COLO668 (cell line): ENCODE results near the gene MEN1.

Source experiments
- DNase-seq: peaks from one replicate; lab custom pipeline; 2025; ENCODE audit not compliant: unreplicated experiment; lab: John Stamatoyannopoulos, UW

The MEN1 gene

DNA sequence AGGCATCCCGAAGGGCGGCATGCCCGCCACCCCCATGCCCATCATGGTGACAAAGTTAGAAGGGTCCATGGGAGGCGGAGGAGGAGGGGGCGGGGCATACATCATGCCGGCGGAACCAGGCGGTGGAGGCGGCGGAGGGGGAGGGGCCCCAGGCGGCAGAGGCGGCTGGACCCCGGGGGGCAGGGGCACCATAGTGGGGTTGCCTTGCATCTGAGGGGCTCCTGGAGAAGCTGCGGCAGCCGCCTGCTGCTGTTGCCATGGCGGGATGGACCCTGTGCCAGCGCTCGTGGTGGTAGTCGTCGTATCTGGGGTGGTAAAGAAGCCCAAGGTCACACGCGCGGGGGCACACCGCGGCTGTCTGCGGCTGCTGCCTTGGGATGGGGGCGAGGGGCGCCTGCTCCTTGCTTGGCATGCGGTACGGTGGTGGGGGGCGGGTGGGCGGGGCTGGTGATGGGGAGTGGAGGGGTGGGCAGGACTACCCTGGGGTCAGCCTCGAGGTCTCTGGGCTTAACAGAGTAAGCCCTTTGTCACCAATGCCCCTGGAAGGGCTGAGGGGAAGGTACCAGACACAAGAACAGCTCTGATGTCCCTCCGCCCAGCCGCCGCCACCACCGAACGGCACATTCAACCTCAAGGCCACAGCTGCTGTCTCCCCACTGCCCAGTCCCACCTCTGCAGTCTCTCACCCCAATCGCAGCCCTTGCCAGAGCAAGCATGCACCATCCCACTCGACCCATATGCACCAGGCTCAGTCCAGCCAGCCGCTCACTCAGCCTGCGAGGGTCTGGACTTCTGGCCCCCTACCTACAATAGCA is 44.3 kb downstream of the MEN1 start:
- DNase-seq: no peak

- no peak for DNase-seq
Observed at GRCh38 chr11:64765291-64765850, 45.0 kb downstream of the MEN1 start.

DNA sequence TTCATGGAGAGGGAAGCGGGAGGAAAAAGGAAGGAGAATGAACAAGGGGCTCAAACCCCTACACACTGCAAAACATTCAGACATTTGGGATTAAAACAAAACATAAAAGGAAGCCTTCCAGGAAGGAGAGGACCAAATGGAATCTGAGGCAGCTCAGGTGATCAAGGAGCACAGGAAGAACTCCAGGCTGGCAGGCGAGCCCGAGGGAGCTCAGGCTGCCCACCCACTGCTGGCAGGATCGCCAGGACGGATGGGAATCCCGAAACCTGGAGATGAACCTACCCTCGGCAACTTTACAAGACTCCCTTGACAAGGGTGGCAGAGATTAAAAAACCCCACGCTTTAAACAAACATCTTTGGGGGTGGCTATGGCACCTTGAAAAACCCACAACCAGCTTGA is 45.6 kb downstream of the MEN1 start:
- DNase-seq: no peak

GRCh38 chr11:64764040-64764611 is 46.2 kb downstream of the MEN1 start:
- no peak for DNase-seq

DNA sequence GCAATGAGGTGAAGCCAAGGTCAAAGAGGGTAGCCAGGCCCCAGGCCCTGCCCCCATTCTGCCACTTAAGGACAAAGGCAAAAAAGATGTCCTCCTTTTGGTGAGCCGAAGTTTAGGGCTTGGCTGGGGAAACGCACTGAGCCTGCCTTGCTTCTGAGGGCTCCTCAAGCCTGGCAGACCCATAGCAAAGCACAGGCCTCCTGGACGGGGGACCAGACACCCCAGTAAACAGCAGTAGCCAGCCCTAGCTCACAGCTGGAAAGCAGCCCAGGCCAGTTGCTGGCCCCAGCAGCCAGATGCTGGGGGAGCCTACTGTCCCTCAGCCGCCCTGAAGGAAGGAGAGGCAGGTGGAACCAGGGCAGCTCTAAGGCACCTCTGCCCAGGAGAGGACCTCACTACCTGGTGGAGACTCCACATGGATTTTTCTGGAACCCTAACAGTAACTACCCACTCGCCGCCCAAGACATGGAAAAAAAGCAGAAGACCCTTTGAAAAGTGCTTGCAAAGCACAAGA is 46.8 kb downstream of the MEN1 start:
- DNase-seq: no peak

- DNase-seq: no peak
Observed at GRCh38 chr11:64762674-64763525, 47.5 kb downstream of the MEN1 start.

DNA sequence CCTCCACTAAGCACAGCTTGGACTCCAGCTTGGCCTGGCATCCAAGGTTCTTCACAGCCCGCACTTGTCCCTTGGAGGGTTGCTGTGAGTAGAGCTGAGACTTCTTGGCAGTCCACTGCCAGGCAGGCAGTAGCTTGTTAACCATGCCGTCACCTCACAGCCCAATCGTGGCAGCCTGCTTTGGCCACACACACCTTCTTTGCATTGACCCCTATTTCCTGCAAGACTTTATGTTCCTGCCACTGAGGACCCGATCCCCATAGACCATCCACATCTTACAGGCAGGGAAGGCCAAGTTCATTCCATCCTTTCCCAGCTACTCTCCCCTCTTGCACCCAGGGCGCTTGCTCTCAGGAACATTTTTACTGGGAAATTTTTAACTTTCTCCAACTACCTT is 48.1 kb downstream of the MEN1 start:
- DNase-seq: no peak

- no peak for DNase-seq
Observed at GRCh38 chr11:64760759-64761420, 49.5 kb downstream of the MEN1 start.

DNA sequence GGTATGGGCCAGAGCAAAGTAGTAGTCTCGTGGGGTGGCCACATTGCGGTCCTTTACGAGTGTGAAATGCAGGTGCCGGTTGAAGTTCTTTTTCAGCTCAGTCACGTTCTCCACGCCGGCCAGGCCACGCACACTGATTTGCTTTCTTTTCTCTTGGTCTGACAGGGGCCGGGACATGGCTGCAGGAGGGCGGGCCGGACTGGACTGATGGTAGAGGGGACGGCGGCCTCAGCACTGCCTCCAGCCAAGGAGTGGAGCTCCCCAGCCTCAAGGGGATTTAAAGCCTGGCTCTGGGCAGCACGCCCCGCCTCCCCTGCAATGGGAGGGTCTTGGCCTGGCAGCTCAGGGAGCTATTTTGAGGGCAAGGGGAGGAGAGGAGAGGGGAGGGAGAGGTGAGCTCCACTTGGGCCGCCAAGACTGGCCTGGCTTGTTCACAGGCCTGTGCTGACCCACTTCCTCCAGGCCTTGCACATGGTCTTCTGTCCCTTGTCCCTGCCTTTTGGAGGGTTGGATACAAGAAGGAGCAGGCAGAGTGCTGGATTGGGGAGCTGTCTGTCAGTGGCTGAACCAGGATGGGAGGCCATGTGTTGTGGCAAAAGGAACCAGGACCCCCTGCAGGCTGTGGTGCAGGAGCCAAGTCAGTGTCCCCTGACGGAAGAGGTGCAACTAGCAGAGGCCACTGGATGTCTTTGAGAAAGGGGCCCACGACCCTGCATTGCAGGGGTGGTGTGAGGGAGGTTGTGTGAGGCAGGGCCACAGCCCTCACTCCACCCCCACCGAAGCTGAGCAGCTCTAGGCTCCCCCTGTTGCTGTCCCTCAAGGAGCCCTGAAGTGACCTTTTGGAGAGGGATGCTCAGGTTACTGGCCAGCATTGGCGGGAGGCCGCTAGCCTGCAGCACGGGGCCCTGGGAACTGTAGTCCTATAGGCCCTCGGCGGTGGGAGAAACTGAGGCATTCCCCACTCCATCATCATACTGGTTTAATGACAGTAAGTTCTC is 50.3 kb downstream of the MEN1 start, which contains the start of gene PYGM:
PYGM (minus strand) TSS at position 253 of the 998 bp plus-strand sequence; CDS start at position 177, 76 bp downstream.
- no peak for DNase-seq

DNA sequence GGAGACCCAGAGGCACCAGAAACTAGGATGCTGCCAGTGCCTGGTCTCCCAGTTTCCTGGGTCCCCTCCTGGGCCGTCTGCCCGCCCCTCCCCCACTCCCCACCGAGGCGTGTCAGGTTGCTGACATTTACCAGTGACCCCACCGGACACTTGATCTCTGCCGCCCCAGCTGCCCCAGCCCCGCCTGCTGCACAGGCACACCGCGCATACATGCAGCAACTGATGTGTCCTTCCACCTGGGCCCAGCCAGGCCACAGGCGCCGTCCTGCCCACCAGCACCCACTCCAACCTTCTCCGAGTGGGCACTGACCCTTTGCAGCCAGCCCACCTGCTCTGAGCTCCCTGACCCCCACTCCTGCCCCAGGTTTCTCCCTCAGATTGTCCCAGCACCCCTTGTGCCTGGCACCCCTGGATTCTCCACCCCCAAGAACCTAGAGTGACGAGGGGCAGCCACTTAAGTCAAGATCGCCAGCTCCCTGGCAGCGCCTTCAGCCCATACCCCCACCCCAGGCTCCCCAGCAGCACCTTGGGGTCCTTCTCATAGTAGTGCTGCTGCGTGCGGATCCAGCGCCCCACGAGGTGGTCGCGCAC is 51.1 kb downstream of the MEN1 start:
- DNase-seq: no peak

- DNase-seq: no peak
Observed at GRCh38 chr11:64758330-64759079, 51.8 kb downstream of the MEN1 start.

GRCh38 chr11:64757549-64758329 is 52.6 kb downstream of the MEN1 start:
- no peak for DNase-seq

DNA sequence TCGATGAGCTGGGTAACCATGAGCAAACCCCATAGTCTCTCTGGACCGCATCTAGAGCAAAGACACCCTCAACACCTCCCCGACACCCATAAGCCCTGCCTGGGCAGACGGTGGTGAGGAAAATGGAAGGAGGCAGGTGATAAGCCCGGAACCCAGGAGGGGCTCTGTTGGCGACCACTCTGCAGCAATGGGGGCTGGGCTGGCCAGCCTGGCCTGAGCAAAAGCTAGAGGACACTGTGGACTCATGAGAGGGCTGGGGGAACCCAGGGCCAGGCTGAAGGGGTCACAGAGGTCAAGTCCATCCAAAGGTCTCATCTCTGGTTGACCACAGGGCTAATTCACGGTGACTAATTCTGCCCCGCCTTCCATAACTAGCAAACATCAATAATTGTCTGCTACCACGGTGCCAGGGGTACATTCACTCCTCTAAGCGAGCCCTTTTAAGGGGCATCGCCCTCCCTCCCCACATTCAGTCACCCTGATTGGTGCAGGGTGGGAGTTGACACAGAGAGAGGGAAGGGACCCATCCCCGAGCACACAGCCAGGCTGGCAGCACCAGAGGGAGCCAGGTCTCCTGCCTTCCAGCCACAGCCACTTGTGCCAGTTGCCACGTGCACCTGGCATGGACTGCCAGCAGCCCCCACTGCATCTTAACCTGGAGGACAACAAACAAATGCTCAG is 54.5 kb downstream of the MEN1 start:
- no peak for DNase-seq

DNA sequence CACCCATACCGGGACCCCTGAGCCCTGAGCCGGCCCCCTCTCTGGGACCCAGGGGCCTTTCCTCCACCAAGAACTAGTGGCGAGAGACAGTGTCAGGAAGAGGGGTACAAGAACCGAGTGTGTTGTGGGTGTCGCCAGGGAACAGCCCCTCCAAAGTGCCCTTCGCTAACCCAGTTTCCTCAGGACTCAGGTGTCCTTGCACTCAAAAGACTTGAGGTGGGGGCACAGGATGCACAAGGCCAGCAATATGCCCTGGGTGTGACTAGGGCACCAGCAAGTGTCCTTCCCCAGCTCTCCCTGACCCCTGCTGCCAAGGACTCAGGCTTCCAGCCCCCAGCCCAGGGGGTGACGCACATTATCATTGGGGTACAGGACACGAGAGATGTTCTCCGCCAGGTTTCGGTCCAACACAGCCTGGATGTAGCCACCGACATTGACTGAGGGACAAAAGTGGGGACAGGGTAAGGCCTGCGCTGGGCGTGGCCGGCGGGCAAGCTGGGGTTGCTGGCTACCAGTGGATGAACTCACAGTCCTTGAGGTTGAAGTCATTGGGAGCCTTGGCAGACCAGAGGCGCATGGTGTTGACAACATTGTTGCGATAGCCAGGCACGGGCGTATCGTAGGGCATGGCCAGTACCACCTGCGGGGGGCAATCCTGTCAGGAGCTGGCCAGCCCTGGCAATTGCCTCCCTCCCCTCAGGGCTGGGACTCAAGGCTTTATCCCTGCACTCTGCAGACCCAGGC is 55.3 kb downstream of the MEN1 start:
- DNase-seq: no peak

DNA sequence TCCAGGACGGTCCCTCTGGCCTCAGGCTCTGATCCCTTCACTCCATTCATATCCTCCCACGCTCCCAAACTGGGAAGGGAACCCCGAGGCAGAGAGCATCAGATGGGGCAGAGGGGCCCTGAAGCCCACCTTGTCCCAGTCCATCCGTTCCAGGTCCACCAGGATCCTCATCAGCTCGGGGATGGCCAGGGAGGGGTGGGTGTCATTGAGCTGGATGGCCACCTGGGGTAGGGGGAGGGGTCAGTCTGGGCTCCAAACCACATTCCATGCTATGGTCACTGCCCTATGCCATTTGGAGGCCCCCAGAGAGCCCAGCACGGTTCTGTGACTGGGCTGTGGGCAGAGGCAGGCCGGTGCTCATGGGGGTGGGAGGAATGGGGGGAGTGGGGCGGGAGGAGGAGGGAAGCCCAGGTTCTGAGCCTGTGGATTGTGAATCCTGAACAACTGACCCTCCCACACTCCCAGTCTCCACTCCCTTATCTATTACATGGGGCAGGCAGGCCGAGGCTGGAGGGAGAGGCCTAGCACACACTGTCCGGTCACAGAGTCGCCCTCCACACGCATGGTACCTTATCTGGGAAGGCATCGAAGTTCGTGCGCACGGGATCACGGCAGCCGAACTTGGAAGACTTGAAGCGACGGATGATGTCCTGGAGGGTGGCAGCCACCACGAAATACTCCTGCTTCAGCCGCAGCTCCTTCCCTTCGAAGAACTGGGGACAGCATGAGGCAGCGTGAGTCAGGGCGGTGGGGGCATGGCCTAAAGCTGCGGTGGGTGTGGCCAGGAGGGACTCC is 56.0 kb downstream of the MEN1 start:
- DNase-seq: no peak
